ENCODE measurements around the gene CMTM5.
"Not testable (repeated sequence)": the region's sequence is repeated elsewhere in the genome, so short reads cannot be mapped to it uniquely, and the experiment has no call there.

CMTM5 gene

DNA sequence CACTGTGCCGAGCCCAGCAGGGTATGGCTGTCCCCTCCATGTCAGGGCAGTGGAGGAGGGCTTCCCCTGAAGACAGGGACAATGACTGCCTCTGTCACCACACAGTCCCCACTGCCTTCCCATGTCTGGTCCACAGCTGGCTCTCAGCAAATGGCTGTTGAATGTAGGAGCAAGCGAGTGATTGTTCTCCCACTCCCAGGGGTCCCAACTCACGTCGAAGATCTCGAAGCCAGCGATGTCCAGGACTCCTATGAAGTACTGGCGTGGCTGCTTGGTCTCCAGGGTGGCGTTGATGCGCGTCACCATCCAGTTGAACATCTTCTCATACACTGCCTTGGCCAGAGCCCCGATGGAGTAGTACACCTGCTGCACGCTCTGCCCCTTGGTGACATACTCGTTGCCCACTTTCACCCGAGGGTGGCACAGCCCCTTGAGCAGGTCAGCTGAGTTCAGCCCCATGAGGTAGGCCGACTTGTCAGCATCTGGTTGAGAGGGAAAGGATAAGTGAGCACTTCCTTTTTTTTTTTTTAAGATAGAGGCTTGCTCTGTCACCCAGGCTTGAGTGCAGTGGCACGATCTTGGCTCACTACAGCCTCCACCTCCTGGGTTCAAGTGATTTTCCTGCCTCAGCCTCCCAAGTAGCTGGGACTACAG, 23.8 kb downstream of the CMTM5 start:
- not testable (repeated sequence) for DNase-seq

DNA sequence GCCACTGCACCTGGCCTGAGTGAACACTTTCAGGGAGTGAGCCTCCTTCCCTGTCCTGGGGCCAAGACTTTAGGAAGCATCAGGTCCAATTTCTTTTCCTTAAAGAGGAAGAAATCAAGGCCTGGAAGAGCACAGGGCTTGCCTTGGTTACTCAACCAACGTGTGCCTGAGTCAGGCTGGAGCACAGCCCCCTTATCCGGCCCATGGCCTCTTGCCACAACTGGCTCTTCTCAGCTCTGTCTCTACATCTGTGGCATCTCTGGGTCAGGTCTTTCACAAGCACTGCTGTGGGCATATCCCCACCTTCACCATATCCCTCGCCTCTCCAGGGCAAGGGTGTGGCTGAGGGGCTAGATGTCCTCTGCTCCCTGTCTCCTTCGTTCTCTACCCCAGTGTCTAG, 24.4 kb downstream of the CMTM5 start:
- DNase-seq, result no peak

DNA sequence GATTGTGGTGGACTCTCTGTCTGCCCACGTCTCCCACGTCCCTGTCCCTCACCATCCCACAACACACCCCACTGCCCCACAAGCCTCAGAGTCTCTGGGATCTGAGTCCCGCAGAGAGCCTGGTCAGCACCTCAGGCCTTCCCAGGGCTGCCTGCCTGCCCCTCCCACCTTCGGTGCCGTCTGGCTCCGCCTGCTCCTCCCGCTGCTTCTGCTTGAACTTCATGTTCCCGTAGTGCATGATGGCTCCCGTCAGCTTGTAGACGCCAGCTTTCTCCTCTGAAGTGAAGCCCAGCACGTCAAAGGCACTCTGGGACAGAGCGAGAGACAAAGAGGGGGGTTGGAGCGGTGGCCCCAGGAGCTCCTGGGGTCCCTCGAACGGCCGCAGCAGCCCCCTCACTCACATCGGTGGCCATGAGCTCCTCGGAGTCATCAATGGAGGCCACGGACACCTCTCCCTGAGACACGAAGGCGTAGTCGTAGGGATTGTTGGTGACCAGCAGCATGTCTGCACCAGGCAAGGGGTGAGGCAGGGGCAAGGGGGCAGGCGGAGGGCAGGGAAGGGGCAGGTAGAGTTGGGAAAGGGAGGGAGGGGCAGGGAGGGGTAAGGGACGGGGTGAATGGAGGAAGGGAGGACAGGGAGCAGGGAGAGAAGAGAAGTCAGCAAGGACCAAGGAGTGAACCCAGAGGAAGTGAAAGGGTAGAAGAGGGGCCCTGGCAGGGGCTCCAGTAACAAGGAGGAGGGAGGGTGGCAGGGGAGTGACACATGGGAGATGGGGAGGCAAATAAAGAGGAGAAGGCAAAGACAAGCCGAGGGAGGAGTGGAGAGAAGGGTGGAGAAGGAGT, 25.7 kb downstream of the CMTM5 start:
- DNase-seq, result no peak

DNA sequence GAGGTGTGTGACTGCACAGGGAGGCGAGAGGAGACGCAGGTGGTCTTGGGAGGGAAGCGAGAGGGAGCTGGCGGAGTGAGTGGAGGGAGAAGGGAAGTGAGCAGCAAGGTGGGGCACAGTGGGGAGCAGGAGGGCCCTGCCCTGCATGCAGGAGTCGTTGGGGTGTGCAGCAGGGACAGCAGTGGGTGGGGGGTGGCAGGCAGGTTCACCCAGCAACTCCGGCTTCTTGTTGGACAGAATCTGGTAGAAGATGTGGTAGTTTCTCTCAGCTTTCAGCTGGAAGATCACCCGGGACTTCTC, 26.2 kb downstream of the CMTM5 start:
- no peak for DNase-seq

DNA sequence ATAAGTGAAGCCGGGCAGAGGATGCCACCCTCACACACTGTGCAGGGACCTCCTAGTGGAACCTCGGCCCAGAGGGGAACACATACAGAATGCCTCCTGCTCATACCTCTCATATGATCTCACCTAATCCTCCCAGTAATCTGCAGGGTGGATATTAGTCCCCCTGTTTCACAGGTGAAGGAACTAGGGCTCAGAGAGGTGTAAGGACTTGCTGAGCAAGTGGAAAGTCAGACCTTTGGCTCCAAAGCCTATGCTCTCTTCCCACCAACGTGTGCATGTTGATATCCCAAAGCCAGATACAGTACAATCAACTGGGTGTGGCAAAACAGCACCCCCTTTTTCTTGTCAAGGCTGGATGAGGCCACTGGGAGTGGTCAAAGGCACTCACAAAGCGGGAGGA, 27.1 kb downstream of the CMTM5 start:
- DNase-seq, result no peak

DNA sequence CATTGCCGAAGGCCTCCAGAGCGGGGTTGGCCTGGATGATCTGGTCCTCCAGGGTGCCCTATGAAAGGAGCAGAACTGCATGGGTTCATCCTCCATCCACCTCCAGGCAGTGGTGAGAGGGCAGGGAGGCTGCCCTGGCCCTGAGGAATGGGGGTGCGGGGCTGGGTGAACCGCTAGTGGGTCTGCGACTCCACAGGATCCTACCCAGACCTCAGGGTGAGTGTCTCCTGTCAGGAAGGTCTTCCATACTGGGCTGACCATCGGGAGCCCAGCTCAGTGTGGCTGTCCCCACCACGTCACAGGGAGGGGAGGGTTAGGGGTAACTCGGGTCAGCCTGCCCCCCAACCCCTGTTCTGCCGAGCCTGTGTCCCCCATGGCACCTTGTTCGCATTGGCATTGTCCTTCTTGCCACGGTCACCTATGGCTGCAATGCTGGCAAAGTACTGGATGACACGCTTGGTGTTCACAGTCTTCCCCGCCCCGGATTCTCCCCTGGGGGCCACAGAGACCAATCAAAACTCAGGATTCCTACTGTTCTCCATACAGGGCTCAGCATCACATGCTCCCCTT, 27.6 kb downstream of the CMTM5 start:
- no peak for DNase-seq

DNA sequence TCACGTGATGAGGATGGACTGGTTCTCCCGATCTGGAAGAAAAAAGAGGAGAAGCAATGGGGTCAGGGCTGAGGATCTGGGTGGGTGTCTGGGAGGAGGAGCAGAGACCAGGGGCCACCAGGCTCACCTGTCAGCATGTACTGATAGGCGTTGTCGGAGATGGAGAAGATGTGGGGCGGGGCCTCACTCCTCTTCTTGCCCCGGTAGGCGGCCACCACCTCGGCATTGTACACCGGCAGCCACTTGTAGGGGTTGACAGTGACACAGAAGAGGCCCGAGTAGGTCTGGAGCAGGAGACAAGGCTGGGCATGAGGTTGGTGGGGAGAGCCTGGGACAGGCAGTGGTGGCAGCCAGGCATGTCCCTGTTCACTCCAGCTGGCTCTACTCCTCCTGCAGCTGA, 28.2 kb downstream of the CMTM5 start:
- DNase-seq, result no peak

DNA sequence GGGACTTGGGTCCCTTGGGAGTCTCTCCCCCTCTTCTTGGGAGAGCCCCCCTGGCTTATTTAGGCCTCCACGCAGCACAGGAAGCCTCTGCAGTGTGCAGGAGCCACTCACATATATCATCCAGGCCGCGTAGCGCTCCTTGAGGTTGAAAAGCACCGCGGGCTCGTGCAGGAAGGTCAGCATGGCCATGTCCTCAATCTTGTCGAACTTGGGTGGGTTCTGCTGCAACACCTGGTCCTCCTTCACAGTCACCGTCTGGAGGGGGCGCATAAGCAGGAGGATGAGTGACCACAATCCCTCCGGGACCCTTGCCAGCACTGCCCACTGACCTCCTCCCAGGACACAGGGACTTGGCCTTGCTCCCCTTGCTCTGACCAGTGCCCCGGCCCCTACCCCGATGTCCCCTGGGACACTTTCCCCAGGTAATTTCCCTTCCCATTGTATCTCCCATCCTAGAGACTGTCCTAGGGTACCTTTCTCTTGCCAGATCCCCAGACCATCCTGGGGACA, 28.7 kb downstream of the CMTM5 start:
- DNase-seq, result no peak

DNA sequence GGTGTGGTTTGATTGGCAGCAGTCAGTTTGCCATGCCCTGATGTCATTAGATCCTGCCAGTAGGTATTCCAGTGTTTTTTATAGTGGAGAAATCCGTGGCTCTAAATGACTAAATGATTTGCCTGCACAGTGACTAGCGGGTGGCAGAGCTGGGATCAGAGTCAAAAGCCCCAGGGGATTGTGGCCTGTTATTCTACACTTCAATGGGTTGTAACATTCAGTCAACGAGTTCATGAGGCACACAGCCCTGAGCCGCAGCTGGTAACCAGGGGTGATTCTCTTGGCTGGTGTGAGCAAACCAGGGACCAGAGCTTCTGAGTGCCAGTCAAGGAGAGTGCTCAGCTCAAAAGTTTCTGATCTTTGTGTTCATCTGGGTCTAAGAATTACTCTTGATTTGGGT, 29.4 kb downstream of the CMTM5 start:
- no peak for DNase-seq

DNA sequence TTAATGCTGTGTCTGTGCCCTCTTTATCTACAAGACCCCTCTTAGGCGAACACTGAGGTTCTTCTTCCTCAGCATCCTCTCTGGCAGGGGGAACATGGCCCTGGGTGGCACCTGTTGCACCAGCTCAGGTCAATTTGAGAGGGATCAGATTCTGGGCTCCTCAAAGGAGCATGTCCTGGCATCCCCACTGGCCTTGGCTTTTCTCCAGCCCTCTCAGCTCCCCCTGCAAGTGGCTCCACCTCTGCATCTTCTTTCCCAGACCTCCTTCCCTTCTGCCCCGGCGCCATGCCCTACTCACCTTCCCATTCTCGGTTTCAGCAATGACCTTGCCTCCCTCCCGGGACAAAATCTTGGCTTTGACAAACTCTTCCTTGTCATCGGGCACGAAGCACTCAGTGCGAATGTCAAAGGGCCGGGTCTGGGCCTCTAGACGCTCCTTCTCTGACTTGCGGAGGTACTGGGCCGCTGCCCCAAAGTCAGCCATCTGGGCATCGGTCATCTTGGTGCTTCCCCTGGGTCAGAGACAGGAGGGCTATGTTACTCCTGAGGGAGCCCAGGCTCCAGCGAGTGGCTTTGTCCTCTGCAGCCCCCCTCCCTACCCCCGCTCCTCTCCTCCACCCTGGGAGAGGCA, 30.0 kb downstream of the CMTM5 start:
- no peak for DNase-seq

DNA sequence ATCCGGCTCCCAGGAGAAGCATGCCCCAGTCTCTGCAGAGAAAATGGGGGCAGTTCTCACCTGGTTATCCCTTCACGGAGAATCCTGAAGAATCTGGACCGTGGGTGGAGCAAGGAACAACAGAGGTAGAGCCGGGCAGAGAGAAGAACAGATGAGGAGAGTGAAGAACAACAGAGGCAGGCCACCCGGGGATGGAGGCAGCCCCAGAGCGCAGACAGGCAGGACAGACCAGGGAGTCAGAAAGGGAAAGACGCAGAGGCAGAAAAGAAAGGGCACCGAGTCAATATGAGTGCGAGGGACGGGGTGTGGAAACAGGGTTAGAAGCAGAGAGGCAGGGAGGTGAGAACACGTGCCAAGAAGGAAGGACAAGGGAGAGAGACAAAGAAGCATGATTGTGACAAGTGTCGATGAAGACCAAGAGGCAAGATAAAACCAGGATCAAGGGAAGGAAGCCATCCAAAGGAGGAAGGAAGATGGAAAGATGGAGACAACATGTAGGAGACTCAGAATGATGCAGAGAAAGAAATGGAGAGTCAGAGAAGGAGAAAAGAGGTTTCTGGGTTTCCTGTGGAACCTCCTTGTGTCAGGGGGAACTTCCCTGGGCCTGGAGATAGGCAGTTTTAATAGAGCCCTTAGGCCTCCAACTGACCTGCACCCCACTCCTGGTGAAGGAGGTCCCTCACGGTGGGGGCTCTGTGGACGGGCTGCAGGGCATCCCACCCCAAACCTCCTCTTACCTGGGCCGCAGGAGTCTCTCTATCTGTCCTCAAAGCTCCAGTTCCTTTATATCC, 30.9 kb downstream of the CMTM5 start, which contains the start of gene MYH6:
Gene MYH6 (minus strand): TSS at position 758 of the 791 bp plus-strand sequence. CDS start 1,050 bp downstream, outside the sequence.
- DNase-seq, result no peak

DNA sequence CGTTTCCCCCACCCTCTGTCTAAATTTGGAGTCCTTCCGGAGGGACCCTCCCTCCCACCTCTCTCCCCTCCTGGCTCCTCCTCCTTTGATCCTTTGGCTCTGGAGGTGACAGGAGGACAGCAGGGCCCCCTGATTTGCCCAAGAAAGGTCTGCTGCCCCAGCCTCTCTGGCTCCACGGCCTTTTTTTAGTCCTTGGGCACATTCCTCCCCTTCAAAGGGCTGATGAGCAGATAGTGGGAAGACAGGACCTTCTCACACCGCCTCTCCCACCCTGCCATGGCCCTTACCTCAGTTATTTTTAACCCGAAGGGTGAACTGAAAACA, 31.4 kb downstream of the CMTM5 start:
- DNase-seq, result no peak

DNA sequence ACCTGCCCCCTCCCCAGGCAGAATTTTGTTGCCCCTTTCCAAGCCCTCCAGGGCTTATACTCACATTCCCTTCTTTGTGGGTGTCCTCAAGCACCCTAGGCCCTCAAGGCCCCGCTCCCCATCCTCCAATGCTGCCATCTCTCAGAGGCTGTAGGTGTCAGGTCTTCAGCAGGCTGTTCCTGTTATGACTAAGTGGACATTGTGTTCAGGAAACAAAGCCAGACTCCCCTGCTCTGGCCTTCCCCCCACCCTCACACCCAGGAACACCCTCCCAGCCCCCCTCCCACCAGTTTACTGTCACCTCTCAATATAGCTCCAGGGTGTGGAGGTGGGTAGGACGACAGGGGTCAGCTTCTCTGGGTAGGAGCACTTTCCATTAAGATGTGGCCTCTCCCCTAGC, 32.6 kb downstream of the CMTM5 start:
- no peak for DNase-seq

DNA sequence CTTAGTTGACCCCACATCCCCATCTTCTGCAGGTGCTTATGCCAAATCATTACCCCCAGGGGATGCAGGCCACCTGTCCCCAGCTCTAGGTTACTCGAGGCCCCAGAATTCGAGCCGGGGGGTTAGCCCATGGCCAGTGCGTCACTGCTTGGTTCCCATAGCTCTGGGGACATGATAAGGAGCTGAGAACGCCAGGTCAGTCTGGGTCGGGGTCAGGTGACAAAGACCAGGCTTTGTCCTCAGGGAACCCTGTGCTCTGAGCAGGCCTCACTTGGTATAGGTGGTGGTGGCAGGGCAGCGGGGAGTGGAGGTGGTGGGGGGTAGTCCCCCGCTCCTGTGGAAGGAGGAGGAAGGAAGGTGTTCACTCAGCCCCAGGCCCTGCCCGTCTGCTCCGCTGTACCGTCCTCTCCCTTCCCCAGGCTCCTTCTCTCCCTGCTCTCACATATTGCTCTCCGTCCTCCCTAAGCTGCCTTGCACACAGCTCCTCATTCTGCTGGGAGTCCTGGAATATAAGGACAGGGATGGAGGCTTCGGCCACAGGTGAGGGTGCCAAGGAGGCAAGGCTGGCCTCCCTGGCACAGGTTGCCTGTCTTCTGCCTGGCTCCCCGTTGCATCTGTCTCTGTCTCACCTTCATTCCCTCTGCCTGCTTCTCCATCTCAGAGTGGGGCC, 33.3 kb downstream of the CMTM5 start:
- no peak for DNase-seq

DNA sequence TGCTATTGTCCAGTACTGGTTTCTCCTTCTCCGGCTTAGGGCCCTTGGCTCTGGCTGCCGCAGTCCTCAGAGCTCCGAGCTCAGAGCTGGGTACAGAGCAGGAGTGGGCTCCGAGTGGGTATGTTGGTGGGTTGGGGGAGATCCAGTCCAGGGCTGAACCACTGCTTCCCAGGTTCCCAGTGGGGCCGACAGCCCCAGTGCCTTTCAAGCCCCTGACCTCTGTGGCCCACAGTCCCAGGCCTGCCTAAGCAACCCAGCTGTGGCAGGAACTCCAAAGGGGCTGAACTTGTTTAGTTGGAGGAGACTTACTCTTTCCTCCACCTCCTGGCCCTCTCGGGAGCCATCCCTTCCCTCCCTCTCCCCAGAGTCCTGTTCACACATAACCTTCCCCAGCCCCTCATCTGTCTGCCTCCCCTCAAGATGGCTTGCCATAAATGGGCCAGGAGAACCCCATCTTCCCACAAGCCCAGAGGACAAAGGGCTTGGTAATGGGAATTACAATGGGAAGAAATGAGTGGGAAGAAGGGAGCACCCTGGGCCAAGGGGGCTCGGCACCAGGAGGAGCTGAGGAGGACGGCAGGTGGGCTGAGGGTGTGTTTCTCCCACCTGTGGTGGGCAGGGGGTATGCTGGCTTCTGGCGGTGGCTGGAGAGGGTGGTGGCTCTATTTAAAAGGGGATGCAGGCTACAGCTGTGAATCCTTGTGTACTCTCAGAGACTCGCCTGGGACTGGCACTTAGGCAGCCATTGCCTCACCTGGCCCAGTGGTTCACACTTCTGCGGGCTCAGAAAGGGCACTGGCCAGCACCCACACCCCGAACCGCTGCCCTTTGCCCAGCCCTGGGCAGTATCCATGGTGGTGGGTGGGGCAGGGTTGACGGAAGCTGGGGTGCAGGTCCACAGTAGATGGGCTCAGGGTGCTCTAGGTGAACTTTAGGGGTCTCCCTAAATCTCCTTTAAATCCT, 35.0 kb downstream of the CMTM5 start:
- no peak for DNase-seq

DNA sequence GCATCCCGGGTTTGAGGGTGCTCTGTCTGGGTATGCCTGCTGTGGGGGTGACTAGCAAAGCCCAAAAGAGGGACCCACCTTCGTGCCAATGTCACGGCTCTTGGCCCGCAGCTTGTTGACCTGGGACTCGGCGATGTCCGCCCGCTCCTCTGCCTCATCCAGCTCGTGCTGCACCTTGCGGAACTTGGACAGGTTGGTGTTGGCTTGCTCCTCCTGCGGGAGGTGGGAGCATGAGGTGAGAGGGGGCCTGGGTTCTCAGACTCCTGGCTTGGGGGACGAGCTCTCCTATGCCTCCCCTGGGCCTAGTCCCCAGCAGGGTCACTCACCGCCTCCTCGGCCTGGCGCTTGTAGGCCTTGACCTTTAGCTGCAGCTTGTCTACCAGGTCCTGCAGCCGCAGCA, 36.8 kb downstream of the CMTM5 start:
- no peak for DNase-seq

DNA sequence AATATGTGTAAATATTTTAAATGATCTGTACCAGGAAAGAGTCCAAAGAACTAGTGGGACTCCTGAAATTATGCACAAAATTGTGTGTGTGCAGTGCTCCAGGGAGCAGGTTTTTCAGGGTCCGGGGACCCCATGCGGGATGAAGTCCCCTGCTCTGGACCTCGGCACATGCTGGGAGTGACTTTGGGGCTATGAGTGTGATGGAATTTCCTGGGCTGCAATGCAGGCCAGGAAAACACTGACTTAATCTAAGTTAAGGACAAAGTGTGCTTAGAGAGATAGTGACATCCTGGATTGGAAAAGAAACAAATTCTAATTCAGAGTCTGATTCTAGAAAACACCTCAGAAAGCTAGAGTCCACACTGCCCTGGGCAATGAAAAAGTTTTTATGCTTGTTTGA, 37.4 kb downstream of the CMTM5 start:
- no peak for DNase-seq

DNA sequence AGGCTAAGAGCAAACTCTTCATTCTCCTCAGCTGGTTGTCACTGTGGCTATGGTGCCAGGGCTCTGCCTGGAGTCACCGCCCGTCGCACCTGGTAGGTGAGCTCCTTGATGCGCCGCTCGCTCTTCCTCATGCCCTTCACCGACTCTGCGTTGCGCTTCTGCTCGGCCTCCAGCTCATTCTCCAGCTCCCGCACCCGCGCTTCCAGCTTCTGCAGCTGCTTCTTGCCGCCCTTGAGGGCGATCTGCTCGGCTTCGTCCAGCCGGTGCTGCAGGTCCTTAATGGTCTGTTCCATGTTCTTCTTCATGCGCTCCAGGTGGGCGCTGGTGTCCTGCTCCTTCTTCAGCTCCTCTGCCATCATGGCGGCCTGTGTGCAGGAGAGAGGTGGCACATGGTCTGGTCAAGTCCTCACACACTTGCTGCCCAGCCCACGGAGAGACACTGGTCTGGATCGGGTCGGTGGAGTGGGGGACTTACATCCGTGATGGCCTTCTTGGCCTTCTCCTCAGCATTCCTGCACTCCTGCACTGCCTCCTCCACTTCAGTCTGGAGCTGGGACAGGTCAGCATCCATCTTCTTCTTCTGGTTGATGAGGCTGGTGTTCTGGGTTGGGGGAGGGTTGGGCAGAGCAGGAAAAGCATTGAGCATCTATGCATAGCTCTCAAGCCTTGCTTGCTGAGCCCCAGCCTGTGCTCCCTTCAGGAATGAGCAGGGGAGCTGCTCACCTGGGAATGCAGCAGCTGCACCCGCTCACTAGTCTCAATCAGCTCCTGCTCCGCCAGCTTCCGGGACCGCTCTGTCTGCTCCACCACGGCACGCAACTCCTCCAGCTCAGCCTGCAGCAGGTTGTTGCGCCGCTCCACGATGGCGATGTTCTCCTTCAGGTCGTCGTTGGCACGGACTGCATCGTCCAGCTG, 38.3 kb downstream of the CMTM5 start:
- DNase-seq, result no peak

DNA sequence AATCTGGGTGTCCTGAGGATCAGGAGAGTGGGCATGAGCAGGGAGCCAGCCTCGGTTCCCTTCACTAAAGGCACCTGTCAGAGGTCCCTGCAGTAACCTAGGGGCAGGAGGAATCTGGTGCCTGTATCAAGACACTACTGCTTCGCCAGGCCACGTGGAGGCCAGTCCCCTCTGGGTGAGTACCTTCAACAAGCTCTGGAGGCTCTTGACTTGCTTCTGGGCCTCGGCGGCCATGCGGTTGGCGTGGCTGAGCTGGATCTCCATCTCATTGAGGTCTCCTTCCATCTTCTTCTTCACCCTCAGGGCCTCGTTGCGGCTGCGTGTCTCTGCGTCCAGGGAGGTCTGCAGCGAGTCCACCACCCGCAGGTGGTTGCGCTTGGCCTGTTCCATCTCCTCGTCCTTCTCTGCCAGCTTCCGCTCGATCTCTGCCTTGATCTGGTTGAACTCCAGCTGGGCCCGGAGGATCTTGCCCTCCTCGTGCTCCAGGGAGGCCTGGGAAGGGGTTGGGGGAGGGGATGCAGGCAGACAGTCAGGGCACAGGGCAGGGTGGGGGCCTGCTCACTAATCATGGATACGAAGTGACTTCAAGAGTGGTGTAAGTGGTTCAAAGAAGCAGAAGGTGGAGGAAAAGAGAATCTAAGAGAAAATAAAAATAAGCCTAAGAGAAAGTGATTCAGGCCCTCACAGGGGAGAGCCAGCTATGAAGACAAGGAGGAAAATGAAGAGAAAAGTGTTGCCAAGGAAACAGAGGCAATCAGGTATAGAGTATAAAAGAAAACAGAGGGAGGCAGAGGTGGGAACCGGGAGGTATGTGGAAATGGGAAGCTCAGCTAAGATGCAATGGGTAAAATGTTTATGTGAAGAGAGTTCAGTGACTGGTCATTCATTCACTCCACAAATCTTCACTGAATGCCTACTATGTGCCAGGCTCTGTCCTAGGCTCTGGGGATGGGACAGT, 39.3 kb downstream of the CMTM5 start:
- no peak for DNase-seq

Measured in stimulated activated CD4-positive, alpha-beta T cell treated with anti-CD3 and anti-CD28 coated beads, Interleukin-2, amount 100 ng/mL, for 24 hours (primary cell).